Activated CD4-positive, alpha-beta T cell treated with anti-CD3 and anti-CD28 coated beads for 4 hours (primary cell): ENCODE data around the gene AGPAT2.
A peak's percentile ranks its signal among the peaks of the same experiment; 100 is the strongest.

Source experiments
- DNase-seq, 2 donors: peaks; one replicate each; pipeline ENCODE4 v3.0.0-alpha.2; 2020

The AGPAT2 gene

GRCh38 chr9:136700959-136701667 lies 13.9 kb upstream of the AGPAT2 start:
- DNase-seq = peak; percentile 40 to 41

GRCh38 chr9:136700304-136700703 lies 13.0 kb upstream of the AGPAT2 start:
- DNase-seq = no peak

GRCh38 chr9:136698635-136699246 lies 11.5 kb upstream of the AGPAT2 start:
- no peak for DNase-seq

- no peak for DNase-seq
Measured at GRCh38 chr9:136697821-136698526, 10.7 kb upstream of the AGPAT2 start.

- no peak for DNase-seq
Measured at GRCh38 chr9:136697146-136697820, 10.0 kb upstream of the AGPAT2 start.

- no peak for DNase-seq
Measured at GRCh38 chr9:136696502-136696901, 9.2 kb upstream of the AGPAT2 start.

GRCh38 chr9:136695955-136696354 lies 8.7 kb upstream of the AGPAT2 start:
- no peak for DNase-seq

- DNase-seq = no peak
Measured at GRCh38 chr9:136695435-136695895, 8.2 kb upstream of the AGPAT2 start.

- no peak for DNase-seq
Measured at GRCh38 chr9:136694872-136695247, 7.6 kb upstream of the AGPAT2 start.

GRCh38 chr9:136694163-136694871 lies 7.1 kb upstream of the AGPAT2 start:
- DNase-seq = no peak

GRCh38 chr9:136693490-136694162 lies 6.4 kb upstream of the AGPAT2 start:
- no peak for DNase-seq

- DNase-seq = no peak
Measured at GRCh38 chr9:136693135-136693489, 5.9 kb upstream of the AGPAT2 start.

GRCh38 chr9:136692185-136693134 lies 5.2 kb upstream of the AGPAT2 start:
- DNase-seq = no peak

- no peak for DNase-seq
Measured at GRCh38 chr9:136691316-136692184, 4.3 kb upstream of the AGPAT2 start.

GRCh38 chr9:136690806-136691261 lies 3.6 kb upstream of the AGPAT2 start:
- DNase-seq = no peak

- no peak for DNase-seq
Measured at GRCh38 chr9:136690104-136690805, 3.0 kb upstream of the AGPAT2 start.

GRCh38 chr9:136689108-136689460 lies 1.8 kb upstream of the AGPAT2 start:
- no peak for DNase-seq

- no peak for DNase-seq
Measured at GRCh38 chr9:136688274-136689107, 1.2 kb upstream of the AGPAT2 start.
